NCI-H2171 treated with DMSO at 0.1 percent for 48 hours (cell line): ENCODE measurements around the gene VDAC1.

ENCODE experiments used
- DNase-seq: peaks from one replicate; lab custom pipeline; 2025; lab: John Stamatoyannopoulos, UW

VDAC1 gene

DNA sequence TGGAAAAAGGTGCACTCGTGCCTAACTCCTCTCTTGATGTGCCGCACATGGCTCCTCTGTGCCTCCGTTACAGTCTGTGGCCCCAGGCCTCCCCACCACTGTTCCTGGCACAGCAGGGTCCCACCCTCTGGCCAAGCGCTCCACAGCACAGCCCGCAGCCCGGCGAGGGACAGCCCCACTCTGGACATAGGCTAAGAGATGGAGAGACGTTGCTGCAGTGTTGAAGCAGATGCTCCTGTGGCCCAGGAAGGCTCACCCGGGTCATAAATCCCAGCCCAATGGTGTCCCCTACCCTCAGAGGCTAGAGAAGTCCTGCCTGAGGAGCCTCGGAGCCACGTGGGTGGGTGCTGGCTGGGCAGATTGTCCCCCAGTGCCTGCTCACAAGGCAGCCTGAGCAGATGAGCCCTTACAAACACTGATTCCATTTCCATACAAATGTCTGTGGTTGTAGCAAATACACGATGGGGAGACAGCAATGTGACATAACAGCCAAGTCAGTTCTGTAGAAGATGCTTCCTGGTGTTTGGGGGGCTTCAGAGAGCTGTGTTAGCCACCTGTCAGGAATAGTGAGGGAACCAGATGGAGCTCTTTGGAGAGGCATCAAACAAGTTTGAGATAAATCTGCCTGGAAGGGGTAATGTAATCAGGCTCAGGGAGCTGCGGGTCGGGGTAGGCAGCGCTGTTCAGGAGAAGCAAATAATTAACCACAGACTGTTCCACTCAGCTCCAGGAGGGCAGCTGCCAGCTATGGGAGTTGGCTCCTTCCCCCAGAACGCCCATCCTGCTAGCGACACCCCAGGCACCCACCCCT lies 78.1 kb downstream of the VDAC1 start:
- peak; percentile 74 for DNase-seq

DNA sequence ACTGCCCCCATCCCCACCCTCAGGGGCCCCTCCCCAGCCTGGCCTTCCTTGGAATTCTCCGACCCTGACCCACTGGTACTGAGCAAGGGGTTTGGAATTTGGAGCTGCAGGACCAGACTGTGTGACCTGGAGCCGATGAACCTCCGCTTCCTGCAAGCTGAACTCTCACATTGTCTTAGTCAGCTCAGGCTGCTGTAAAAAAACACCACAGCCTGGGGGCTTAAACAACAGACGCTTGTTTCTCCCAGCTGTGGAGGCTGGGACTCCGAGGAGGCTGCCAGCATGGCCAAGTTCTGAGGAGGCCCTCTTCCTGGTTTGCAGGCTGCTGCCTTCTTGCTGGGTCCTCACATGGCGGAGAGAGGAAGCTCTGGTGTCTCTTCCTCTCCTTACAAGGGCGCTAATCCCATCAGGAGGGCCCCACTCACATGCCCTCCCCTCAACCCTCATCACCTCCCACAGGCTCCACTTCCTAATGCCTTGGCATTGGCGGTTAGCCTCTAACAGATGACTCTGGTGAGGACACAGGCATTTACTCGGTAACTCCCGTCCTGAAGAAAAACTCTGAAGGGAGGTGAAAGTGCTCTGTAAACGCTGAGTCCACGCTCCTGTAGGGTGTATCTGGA lies 78.8 kb downstream of the VDAC1 start:
- DNase-seq, result no peak

DNA sequence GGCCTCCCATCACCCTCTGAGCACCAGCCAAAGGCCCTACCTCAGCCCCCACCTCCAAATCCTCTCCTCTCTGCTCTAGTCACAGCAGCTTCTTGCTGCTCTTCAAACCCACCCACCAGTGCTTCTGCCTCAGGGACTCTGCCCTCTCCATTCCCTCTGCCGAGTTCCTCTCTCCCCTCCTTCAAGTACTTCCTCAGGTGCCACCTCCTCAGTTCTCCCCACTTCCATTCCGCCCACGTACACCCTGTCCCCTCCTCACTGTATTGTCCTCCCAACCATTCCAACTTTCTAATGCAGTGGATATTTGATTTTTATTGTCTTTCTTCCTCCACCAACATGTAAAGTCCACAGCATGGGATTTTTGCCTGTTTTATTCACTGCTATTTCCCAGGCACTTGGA lies 79.5 kb downstream of the VDAC1 start:
- DNase-seq, result no peak

DNA sequence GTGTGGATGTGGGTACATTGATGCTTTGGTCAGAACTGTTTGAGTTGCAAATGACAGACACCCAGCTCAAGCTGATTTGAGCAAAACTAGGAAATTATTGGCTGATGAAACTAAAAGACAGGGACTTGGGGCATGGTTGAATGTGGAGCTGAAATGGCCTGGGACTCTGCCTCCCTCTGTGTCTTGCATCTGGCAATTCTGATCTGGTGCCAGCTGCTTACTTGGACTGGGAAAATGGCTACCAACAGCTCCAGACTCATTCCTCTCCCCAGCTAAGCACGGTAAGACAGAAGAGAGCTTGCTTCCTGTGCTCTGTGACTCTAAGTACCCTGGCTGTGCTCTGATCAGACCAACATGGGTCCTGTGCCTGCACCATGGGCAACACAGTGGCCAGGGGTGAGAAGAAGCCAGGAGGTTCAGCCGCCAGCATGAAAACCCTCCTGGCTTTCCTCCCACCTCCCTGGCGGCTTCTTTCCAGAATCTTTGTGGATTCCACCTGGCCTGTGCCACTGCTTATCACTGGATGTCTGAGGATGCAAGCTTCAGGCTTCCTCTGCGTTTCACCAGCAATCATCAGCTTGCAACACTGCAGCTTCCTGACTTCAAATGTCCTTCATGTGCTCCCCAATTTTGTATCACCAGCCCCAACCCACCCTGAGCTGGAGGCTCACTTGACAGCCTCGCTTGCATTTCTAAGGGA lies 80.4 kb downstream of the VDAC1 start:
- DNase-seq, result peak; percentile 60

DNA sequence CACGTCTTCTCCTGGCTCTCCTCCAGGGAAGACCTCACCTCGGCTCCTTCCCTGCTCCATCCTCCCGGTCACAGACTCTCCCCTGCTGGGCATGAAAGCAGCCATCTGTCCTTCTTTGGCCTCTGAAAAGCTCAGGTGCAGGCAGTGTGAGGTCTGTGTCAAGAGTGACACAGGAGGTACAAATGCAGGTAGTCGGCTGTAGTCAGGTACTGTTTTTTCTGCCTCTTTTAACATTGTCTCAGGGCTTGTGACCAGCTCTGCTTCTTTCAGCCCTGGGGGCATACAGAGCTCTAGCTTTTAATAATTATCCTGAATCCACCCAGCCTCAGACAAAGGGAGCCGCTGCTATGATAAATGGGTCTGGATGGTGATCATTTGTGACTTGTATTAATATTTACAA lies 82.8 kb downstream of the VDAC1 start:
- peak; percentile 36 for DNase-seq
